ENCODE measurements around the gene MAMLD1.

Gene MAMLD1

GRCh38 chrX:150355913-150356312, 7.2 kb upstream of the MAMLD1 start:
- DNase-seq = no peak

- no peak for DNase-seq
Observed at GRCh38 chrX:150357790-150358189, 5.3 kb upstream of the MAMLD1 start.

GRCh38 chrX:150358651-150359050, 4.5 kb upstream of the MAMLD1 start:
- no peak for DNase-seq

GRCh38 chrX:150360331-150360730, 2.8 kb upstream of the MAMLD1 start:
- DNase-seq = no peak

GRCh38 chrX:150361070-150361776, 1.9 kb upstream of the MAMLD1 start:
- DNase-seq = peak; percentile 43

- DNase-seq = no peak
Observed at GRCh38 chrX:150361777-150362351, 1.3 kb upstream of the MAMLD1 start.

- DNase-seq = no peak
Observed at GRCh38 chrX:150363561-150364346, 637 bp downstream of the MAMLD1 start.

GRCh38 chrX:150364347-150365050, 1.4 kb downstream of the MAMLD1 start:
- DNase-seq = no peak

GRCh38 chrX:150365051-150365989, 2.2 kb downstream of the MAMLD1 start:
- peak; percentile 69 for DNase-seq

GRCh38 chrX:150365990-150366911, 3.1 kb downstream of the MAMLD1 start:
- DNase-seq = no peak

GRCh38 chrX:150366951-150367545, 3.9 kb downstream of the MAMLD1 start:
- no peak for DNase-seq

GRCh38 chrX:150370589-150371312, 7.6 kb downstream of the MAMLD1 start:
- DNase-seq = no peak

GRCh38 chrX:150371877-150372276, 8.8 kb downstream of the MAMLD1 start:
- DNase-seq = no peak

- no peak for DNase-seq
Observed at GRCh38 chrX:150372280-150372679, 9.2 kb downstream of the MAMLD1 start.

GRCh38 chrX:150372756-150373155, 9.6 kb downstream of the MAMLD1 start:
- DNase-seq = no peak

GRCh38 chrX:150375243-150375770, 12.2 kb downstream of the MAMLD1 start:
- DNase-seq = no peak

- no peak for DNase-seq
Observed at GRCh38 chrX:150377005-150377404, 13.9 kb downstream of the MAMLD1 start.

GRCh38 chrX:150405006-150405405, 41.9 kb downstream of the MAMLD1 start:
- no peak for DNase-seq

GRCh38 chrX:150405576-150405975, 42.5 kb downstream of the MAMLD1 start:
- DNase-seq = no peak

- DNase-seq = no peak
Observed at GRCh38 chrX:150406596-150406995, 43.5 kb downstream of the MAMLD1 start.
